Mammary epithelial cell (primary cell): ENCODE measurements around the gene CTSC.

ENCODE experiments used
- EZH2 ChIP-seq: IDR thresholded peaks from 2 replicates; pipeline ENCODE4 v1.6.1; 2012; ENCODE audit warnings: low read length, inconsistent platforms, borderline replicate concordance
- TF ChIP-seq, protein P1 (sequence below), 2 donors: IDR thresholded peaks in 1 of 2; conservative IDR thresholded peaks in 1 of 2; 2 replicates each; pipeline ENCODE4 v1.5.1; 2011 to 2012; ENCODE audit warnings: inconsistent platforms in 2 of 2, low read length in 2 of 2, mild to moderate bottlenecking in 2 of 2, control low read depth in 1 of 2, low read depth in 1 of 2; ENCODE audit not compliant: insufficient read depth in 1 of 2; ENCODE audit errors: extremely low read depth in 1 of 2

DNA sequence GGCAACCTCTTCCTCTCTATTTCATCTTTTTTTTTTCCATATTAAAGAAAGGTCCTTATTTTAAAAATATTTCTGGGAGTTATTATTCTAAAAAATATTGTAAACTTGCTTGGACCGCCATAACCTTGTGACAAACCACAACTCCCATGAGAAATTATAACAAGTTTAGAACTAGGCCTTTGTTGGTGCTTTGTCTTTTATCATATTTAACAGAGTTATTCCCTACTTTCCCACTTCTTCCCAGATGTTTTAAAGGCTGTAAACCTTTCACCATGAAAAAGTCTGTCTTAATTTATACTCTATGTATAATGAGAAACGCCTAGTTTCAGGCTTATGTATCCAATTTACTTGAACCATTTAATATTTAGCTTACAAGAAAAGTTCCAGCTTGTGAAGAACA, 3.7 kb downstream of the CTSC start:
- TF ChIP-seq, protein P1, sequence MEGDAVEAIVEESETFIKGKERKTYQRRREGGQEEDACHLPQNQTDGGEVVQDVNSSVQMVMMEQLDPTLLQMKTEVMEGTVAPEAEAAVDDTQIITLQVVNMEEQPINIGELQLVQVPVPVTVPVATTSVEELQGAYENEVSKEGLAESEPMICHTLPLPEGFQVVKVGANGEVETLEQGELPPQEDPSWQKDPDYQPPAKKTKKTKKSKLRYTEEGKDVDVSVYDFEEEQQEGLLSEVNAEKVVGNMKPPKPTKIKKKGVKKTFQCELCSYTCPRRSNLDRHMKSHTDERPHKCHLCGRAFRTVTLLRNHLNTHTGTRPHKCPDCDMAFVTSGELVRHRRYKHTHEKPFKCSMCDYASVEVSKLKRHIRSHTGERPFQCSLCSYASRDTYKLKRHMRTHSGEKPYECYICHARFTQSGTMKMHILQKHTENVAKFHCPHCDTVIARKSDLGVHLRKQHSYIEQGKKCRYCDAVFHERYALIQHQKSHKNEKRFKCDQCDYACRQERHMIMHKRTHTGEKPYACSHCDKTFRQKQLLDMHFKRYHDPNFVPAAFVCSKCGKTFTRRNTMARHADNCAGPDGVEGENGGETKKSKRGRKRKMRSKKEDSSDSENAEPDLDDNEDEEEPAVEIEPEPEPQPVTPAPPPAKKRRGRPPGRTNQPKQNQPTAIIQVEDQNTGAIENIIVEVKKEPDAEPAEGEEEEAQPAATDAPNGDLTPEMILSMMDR (conservative IDR thresholded peaks at IDR 0.05 in 1 of 2, IDR thresholded peaks at IDR 0.05 in 1 of 2; ENCODE audit: extremely low read depth in 1 of 2, insufficient read depth in 1 of 2, low read depth in 1 of 2, low read length in 2 of 2): no peak
- no peak for TF ChIP-seq EZH2
